GM23338 (cell line): ENCODE measurements around the gene CACNA1B. TPM values are rescaled to one million over a fixed set of nuclear protein-coding genes. Genes with fewer than 3 reads are reported as not detected.

Source experiments
- ATAC-seq: fragments of 200-7000 bp; cut with Tn5 transposase; 3 replicates; pipeline ENCODE4 v1.9.1; 2020
- DNase-seq: peaks from one replicate; pipeline ENCODE4 v3.0.0-alpha.2; 2015; ENCODE audit warnings: low spot score
- H2AFZ ChIP-seq: fragments of 200-600 bp; sonication (generic); 2 replicates; pipeline ENCODE4 v1.8.0; 2016; ENCODE audit warnings: antibody characterized with exemption, mild to moderate bottlenecking, moderate library complexity
- H3F3A ChIP-seq: fragments of 200-600 bp; sonication (generic); replicated peaks from 2 replicates; pipeline ENCODE4 v1.8.0; 2017; ENCODE audit warnings: antibody characterized with exemption, mixed run types, low read depth
- H3K27ac ChIP-seq: fragments of 200-600 bp; sonication (generic); 2 replicates; pipeline ENCODE4 v1.6.1; 2016; ENCODE audit warnings: low read depth
- H3K27me3 ChIP-seq: fragments of 200-600 bp; sonication (generic); 2 replicates; pipeline ENCODE4 v1.8.0; 2016; ENCODE audit warnings: mild to moderate bottlenecking, mixed run types, moderate library complexity; ENCODE audit not compliant: insufficient read depth
- H3K36me3 ChIP-seq: fragments of 200-600 bp; sonication (generic); 2 replicates; pipeline ENCODE4 v1.8.0; 2016; ENCODE audit warnings: mild to moderate bottlenecking; ENCODE audit not compliant: insufficient read depth
- H3K4me1 ChIP-seq: fragments of 200-600 bp; sonication (generic); 2 replicates; pipeline ENCODE4 v1.8.0; 2016; ENCODE audit warnings: mild to moderate bottlenecking, moderate library complexity; ENCODE audit not compliant: insufficient read depth
- H3K4me2 ChIP-seq: fragments of 200-600 bp; sonication (generic); 2 replicates; pipeline ENCODE4 v1.7.1; 2017; ENCODE audit warnings: mixed run types
- H3K4me3 ChIP-seq: fragments of 200-600 bp; sonication (generic); 2 replicates; pipeline ENCODE4 v1.6.1; 2016; ENCODE audit warnings: mixed run types
- H3K79me2 ChIP-seq: fragments of 200-600 bp; sonication (generic); replicated peaks from 2 replicates; pipeline ENCODE4 v1.8.0; 2017; ENCODE audit warnings: mild to moderate bottlenecking; ENCODE audit not compliant: insufficient read depth
- H3K9me2 ChIP-seq: fragments of 200-600 bp; sonication (generic); 2 replicates; pipeline ENCODE4 v1.8.0; 2017; ENCODE audit not compliant: insufficient read depth
- H4K20me1 ChIP-seq: fragments of 200-600 bp; sonication (generic); replicated peaks from 2 replicates; pipeline ENCODE4 v1.8.0; 2017; ENCODE audit warnings: mild to moderate bottlenecking; ENCODE audit not compliant: insufficient read depth
- H3K27ac Mint-ChIP-seq: 2 replicates; pipeline ENCODE4 v1.8.0; 2020; ENCODE audit warnings: inconsistent platforms, mild to moderate bottlenecking, moderate library complexity, mixed read lengths
- H3K27me3 Mint-ChIP-seq: 3 replicates; pipeline ENCODE4 v1.8.0; 2022; ENCODE audit warnings: low read depth, mild to moderate bottlenecking, moderate library complexity, mixed read lengths, inconsistent platforms; ENCODE audit not compliant: insufficient read depth, poor library complexity
- H3K36me3 Mint-ChIP-seq: 3 replicates; pipeline ENCODE4 v1.8.0; 2021; ENCODE audit warnings: low read depth, mild to moderate bottlenecking, inconsistent platforms, moderate library complexity, mixed read lengths
- H3K4me1 Mint-ChIP-seq: 3 replicates; pipeline ENCODE4 v1.8.0; 2020; ENCODE audit warnings: mild to moderate bottlenecking, inconsistent platforms, mixed read lengths
- H3K4me3 Mint-ChIP-seq: 3 replicates; pipeline ENCODE4 v1.8.0; 2021; ENCODE audit warnings: moderate library complexity, mild to moderate bottlenecking, inconsistent platforms, mixed read lengths
- H3K9me3 Mint-ChIP-seq: 3 replicates; pipeline ENCODE4 v1.8.0; 2020; ENCODE audit warnings: moderate library complexity, mild to moderate bottlenecking, inconsistent platforms, mixed read lengths
- CREB1 ChIP-seq: fragments of 250-450 bp; sonication (Bioruptor Pico); IDR thresholded peaks from 2 replicates; pipeline ENCODE4 v1.5.0; 2020; ENCODE audit warnings: low read depth, mild to moderate bottlenecking, moderate library complexity
- EZH2 ChIP-seq: fragments of 200-600 bp; sonication (generic); IDR thresholded peaks from one replicate; pipeline ENCODE4 v1.8.0; 2017; ENCODE audit warnings: antibody characterized with exemption, mild to moderate bottlenecking, low read depth; ENCODE audit not compliant: unreplicated experiment
- EZH2phosphoT487 ChIP-seq: fragments of 200-600 bp; sonication (generic); IDR thresholded peaks from one replicate; pipeline ENCODE4 v1.8.1; 2018; ENCODE audit warnings: antibody characterized with exemption; ENCODE audit not compliant: unreplicated experiment
- JUNB ChIP-seq: IDR thresholded peaks from one replicate; pipeline ENCODE4 v1.6.1; 2016; ENCODE audit warnings: antibody characterized with exemption; ENCODE audit not compliant: unreplicated experiment
- NANOG ChIP-seq: IDR thresholded peaks from 2 replicates; pipeline ENCODE4 v1.6.1; 2016; ENCODE audit warnings: antibody characterized with exemption, borderline replicate concordance
- STAT1 ChIP-seq: IDR thresholded peaks from one replicate; pipeline ENCODE4 v1.6.1; 2016; ENCODE audit warnings: antibody characterized with exemption; ENCODE audit not compliant: unreplicated experiment
- ZNF114 ChIP-seq: fragments of 250-450 bp; sonication (Bioruptor Pico); IDR thresholded peaks from 2 replicates; pipeline ENCODE4 v1.5.0; 2020; ENCODE audit warnings: mild to moderate bottlenecking, moderate library complexity
- ZNF331 ChIP-seq: fragments of 250-450 bp; sonication (Bioruptor Pico); IDR thresholded peaks from 2 replicates; pipeline ENCODE4 v1.5.0; 2020; ENCODE audit warnings: low read depth, mild to moderate bottlenecking, moderate library complexity
- polyA plus RNA-seq: library from polyadenylated mRNA; unstranded; fragments of >200 nt; fragmentation: Nextera tagmentation; extraction: Ambion mirVana; gene quantifications from 2 replicates; pipeline ENCODE4 v1.2.1, GENCODE V29; 2016
- total RNA-seq: library from RNA; depleted of rRNA; stranded (reverse); fragments of >200 nt; shearing (Covaris generic); gene quantifications from 2 replicates; pipeline ENCODE4 v1.2.3, GENCODE V29; 2014
- TF ChIP-seq, protein P1 (sequence below): IDR thresholded peaks from one replicate; pipeline ENCODE4 v1.6.1; 2018; ENCODE audit warnings: antibody characterized with exemption; ENCODE audit not compliant: unreplicated experiment
- TF ChIP-seq, protein P2 (sequence below), 2 experiments: fragments of 200-600 bp in 1 of 2; sonication (generic) in 1 of 2; conservative IDR thresholded peaks; 2 replicates each; pipeline versions ENCODE4 v1.5.1 to v1.6.1; 2016 to 2017; ENCODE audit warnings: antibody characterized with exemption in 2 of 2, low read depth in 2 of 2, mild to moderate bottlenecking in 2 of 2, moderate library complexity in 1 of 2
- TF ChIP-seq, protein P3 (sequence below): fragments of 250-450 bp; sonication (Bioruptor Pico); IDR thresholded peaks from 2 replicates; pipeline ENCODE4 v1.5.0; 2020; ENCODE audit warnings: mild to moderate bottlenecking, moderate library complexity

CACNA1B gene
- total and polyA plus RNA-seq, 2 experiments from 2014 or later: 1.1 to 10.4 TPM

- TF ChIP-seq, protein P1, sequence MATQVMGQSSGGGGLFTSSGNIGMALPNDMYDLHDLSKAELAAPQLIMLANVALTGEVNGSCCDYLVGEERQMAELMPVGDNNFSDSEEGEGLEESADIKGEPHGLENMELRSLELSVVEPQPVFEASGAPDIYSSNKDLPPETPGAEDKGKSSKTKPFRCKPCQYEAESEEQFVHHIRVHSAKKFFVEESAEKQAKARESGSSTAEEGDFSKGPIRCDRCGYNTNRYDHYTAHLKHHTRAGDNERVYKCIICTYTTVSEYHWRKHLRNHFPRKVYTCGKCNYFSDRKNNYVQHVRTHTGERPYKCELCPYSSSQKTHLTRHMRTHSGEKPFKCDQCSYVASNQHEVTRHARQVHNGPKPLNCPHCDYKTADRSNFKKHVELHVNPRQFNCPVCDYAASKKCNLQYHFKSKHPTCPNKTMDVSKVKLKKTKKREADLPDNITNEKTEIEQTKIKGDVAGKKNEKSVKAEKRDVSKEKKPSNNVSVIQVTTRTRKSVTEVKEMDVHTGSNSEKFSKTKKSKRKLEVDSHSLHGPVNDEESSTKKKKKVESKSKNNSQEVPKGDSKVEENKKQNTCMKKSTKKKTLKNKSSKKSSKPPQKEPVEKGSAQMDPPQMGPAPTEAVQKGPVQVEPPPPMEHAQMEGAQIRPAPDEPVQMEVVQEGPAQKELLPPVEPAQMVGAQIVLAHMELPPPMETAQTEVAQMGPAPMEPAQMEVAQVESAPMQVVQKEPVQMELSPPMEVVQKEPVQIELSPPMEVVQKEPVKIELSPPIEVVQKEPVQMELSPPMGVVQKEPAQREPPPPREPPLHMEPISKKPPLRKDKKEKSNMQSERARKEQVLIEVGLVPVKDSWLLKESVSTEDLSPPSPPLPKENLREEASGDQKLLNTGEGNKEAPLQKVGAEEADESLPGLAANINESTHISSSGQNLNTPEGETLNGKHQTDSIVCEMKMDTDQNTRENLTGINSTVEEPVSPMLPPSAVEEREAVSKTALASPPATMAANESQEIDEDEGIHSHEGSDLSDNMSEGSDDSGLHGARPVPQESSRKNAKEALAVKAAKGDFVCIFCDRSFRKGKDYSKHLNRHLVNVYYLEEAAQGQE: no peak
- no peak for TF ChIP-seq ZNF331
- TF ChIP-seq ZNF114 (CRISPR knock-in tag): no peak
- TF ChIP-seq, protein P2, sequence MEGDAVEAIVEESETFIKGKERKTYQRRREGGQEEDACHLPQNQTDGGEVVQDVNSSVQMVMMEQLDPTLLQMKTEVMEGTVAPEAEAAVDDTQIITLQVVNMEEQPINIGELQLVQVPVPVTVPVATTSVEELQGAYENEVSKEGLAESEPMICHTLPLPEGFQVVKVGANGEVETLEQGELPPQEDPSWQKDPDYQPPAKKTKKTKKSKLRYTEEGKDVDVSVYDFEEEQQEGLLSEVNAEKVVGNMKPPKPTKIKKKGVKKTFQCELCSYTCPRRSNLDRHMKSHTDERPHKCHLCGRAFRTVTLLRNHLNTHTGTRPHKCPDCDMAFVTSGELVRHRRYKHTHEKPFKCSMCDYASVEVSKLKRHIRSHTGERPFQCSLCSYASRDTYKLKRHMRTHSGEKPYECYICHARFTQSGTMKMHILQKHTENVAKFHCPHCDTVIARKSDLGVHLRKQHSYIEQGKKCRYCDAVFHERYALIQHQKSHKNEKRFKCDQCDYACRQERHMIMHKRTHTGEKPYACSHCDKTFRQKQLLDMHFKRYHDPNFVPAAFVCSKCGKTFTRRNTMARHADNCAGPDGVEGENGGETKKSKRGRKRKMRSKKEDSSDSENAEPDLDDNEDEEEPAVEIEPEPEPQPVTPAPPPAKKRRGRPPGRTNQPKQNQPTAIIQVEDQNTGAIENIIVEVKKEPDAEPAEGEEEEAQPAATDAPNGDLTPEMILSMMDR (conservative IDR thresholded peaks at IDR 0.05; ENCODE audit: low read depth in 2 of 2): no peak
- no peak for TF ChIP-seq EZH2phosphoT487
- no peak for TF ChIP-seq NANOG
- TF ChIP-seq STAT1: no peak
- no peak for TF ChIP-seq EZH2
Observed at GRCh38 chr9:138052635-138053320, 175.2 kb downstream of the CACNA1B start (continued).

DNA sequence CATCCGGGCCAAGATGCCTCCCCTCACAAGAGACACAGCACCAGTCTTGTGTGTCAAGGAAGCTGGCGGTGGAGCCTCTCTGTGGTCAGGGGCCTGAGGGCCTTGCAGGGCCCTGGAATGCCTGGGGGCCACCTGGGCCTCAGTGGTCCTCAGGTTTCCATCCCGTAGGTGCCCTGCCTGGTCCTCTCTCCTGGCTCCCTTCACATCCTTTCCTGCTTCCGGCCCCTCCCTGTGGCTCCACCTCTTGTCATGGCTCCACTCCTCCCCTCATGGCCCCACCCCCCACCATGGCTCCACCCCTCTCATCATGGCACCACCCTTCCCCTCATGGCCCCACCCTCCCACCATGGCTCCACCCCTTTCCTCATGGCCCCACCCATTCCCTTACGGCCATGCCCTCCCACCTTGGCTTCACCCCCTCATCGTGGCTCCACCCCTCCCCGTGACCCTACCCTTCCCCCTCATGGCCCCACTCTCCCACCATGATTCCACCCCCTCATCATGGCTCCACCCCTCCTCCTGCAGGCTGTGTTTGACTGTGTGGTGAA lies 175.8 kb downstream of the CACNA1B start:
- Mint-ChIP-seq H3K36me3 (peaks cover 31% of the 10 kb centered on the region), H3K9me3 (no peaks in the 10 kb centered on the region), H3K4me1 (peaks cover 15% of the 10 kb centered on the region), H3K27ac (no peak overlapping the region), H3K4me3 (no peak overlapping the region), H3K27me3 (peaks cover 13% of the 10 kb centered on the region)
- DNase-seq (peak; percentile 66), ATAC-seq (peak; percentile 71)
- Histone ChIP-seq H3K4me1 (no peaks in the 10 kb centered on the region), H3K4me2 (no peak overlapping the region), H3K27me3 (no peaks in the 10 kb centered on the region), H2AFZ (no peak overlapping the region), H3K9me2 (no peaks in the 10 kb centered on the region), H3K4me3 (no peak overlapping the region), H4K20me1 (no peaks in the 10 kb centered on the region; the same call in 1 of the 2 replicates), H3K36me3 (no peaks in the 10 kb centered on the region; the same call in 1 of the 2 replicates), H3F3A (no peaks in the 10 kb centered on the region), H3K27ac (no peak overlapping the region), H3K79me2 (no peaks in the 10 kb centered on the region)
- TF ChIP-seq JUNB: no peak
- no peak for TF ChIP-seq EZH2
- TF ChIP-seq, protein P3, sequence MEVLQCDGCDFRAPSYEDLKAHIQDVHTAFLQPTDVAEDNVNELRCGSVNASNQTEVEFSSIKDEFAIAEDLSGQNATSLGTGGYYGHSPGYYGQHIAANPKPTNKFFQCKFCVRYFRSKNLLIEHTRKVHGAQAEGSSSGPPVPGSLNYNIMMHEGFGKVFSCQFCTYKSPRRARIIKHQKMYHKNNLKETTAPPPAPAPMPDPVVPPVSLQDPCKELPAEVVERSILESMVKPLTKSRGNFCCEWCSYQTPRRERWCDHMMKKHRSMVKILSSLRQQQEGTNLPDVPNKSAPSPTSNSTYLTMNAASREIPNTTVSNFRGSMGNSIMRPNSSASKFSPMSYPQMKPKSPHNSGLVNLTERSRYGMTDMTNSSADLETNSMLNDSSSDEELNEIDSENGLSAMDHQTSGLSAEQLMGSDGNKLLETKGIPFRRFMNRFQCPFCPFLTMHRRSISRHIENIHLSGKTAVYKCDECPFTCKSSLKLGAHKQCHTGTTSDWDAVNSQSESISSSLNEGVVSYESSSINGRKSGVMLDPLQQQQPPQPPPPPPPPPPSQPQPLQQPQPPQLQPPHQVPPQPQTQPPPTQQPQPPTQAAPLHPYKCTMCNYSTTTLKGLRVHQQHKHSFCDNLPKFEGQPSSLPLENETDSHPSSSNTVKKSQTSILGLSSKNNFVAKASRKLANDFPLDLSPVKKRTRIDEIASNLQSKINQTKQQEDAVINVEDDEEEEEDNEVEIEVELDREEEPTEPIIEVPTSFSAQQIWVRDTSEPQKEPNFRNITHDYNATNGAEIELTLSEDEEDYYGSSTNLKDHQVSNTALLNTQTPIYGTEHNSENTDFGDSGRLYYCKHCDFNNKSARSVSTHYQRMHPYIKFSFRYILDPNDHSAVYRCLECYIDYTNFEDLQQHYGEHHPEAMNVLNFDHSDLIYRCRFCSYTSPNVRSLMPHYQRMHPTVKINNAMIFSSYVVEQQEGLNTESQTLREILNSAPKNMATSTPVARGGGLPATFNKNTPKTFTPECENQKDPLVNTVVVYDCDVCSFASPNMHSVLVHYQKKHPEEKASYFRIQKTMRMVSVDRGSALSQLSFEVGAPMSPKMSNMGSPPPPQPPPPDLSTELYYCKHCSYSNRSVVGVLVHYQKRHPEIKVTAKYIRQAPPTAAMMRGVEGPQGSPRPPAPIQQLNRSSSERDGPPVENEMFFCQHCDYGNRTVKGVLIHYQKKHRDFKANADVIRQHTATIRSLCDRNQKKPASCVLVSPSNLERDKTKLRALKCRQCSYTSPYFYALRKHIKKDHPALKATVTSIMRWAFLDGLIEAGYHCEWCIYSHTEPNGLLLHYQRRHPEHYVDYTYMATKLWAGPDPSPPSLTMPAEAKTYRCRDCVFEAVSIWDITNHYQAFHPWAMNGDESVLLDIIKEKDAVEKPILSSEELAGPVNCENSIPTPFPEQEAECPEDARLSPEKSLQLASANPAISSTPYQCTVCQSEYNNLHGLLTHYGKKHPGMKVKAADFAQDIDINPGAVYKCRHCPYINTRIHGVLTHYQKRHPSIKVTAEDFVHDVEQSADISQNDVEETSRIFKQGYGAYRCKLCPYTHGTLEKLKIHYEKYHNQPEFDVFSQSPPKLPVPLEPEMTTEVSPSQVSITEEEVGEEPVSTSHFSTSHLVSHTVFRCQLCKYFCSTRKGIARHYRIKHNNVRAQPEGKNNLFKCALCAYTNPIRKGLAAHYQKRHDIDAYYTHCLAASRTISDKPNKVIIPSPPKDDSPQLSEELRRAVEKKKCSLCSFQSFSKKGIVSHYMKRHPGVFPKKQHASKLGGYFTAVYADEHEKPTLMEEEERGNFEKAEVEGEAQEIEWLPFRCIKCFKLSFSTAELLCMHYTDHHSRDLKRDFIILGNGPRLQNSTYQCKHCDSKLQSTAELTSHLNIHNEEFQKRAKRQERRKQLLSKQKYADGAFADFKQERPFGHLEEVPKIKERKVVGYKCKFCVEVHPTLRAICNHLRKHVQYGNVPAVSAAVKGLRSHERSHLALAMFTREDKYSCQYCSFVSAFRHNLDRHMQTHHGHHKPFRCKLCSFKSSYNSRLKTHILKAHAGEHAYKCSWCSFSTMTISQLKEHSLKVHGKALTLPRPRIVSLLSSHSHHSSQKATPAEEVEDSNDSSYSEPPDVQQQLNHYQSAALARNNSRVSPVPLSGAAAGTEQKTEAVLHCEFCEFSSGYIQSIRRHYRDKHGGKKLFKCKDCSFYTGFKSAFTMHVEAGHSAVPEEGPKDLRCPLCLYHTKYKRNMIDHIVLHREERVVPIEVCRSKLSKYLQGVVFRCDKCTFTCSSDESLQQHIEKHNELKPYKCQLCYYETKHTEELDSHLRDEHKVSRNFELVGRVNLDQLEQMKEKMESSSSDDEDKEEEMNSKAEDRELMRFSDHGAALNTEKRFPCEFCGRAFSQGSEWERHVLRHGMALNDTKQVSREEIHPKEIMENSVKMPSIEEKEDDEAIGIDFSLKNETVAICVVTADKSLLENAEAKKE (CRISPR knock-in tag): no peak
- no peak for TF ChIP-seq CREB1 (CRISPR knock-in tag)
